Measurements from ENCODE around the gene LKAAEAR1. TPM values are rescaled to one million over a fixed set of nuclear protein-coding genes. Genes with fewer than 3 reads are reported as not detected.

LKAAEAR1 gene
- total and polyA plus RNA-seq, 2 of the 13 experiments (the other 11 are each of a cell fraction or from before 2014, with no cell fraction given): not detected

DNA sequence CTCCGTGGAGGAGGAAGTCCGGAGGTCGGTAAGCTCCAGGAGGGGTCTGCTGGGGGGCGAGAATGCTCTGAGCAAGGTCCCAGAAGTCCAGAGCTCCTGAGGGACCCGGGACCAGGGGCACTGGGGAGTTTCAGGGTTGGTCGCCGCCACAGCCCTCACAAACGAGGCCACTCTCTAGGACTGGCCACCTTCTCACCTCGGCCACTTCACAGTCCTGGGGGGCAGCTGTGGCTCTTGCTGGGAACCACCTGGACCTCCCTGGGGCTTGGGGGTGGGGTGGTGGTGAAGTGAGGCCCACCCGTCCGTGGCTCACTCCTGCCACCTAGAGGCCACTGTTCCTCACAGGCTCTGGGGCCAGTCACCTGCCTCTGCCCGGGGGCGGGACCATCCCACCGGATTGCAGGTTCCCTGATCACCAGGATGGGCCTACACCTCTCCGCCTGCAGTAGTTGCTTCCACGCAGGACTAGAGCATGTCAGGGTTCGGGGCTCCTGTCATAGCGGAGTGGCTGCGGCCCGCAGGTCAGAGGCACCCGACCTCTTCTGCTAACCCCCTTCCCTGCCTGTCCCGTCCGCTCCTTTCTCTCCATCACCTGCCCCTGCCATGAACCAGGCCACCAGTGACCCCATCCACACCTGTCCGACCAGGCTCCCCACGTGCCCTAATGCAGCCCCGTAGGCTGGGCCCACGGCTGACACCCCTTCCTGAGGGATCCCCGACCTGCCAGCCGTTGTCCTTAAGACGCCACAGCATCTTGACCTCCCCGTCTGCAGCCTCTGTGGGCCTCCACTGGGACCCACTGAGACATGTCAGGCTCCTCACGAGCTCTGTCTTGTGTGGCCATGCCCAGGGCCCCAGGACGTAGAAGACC is 26.3 kb downstream of the LKAAEAR1 start (continued):
- TF ChIP-seq, protein P1, sequence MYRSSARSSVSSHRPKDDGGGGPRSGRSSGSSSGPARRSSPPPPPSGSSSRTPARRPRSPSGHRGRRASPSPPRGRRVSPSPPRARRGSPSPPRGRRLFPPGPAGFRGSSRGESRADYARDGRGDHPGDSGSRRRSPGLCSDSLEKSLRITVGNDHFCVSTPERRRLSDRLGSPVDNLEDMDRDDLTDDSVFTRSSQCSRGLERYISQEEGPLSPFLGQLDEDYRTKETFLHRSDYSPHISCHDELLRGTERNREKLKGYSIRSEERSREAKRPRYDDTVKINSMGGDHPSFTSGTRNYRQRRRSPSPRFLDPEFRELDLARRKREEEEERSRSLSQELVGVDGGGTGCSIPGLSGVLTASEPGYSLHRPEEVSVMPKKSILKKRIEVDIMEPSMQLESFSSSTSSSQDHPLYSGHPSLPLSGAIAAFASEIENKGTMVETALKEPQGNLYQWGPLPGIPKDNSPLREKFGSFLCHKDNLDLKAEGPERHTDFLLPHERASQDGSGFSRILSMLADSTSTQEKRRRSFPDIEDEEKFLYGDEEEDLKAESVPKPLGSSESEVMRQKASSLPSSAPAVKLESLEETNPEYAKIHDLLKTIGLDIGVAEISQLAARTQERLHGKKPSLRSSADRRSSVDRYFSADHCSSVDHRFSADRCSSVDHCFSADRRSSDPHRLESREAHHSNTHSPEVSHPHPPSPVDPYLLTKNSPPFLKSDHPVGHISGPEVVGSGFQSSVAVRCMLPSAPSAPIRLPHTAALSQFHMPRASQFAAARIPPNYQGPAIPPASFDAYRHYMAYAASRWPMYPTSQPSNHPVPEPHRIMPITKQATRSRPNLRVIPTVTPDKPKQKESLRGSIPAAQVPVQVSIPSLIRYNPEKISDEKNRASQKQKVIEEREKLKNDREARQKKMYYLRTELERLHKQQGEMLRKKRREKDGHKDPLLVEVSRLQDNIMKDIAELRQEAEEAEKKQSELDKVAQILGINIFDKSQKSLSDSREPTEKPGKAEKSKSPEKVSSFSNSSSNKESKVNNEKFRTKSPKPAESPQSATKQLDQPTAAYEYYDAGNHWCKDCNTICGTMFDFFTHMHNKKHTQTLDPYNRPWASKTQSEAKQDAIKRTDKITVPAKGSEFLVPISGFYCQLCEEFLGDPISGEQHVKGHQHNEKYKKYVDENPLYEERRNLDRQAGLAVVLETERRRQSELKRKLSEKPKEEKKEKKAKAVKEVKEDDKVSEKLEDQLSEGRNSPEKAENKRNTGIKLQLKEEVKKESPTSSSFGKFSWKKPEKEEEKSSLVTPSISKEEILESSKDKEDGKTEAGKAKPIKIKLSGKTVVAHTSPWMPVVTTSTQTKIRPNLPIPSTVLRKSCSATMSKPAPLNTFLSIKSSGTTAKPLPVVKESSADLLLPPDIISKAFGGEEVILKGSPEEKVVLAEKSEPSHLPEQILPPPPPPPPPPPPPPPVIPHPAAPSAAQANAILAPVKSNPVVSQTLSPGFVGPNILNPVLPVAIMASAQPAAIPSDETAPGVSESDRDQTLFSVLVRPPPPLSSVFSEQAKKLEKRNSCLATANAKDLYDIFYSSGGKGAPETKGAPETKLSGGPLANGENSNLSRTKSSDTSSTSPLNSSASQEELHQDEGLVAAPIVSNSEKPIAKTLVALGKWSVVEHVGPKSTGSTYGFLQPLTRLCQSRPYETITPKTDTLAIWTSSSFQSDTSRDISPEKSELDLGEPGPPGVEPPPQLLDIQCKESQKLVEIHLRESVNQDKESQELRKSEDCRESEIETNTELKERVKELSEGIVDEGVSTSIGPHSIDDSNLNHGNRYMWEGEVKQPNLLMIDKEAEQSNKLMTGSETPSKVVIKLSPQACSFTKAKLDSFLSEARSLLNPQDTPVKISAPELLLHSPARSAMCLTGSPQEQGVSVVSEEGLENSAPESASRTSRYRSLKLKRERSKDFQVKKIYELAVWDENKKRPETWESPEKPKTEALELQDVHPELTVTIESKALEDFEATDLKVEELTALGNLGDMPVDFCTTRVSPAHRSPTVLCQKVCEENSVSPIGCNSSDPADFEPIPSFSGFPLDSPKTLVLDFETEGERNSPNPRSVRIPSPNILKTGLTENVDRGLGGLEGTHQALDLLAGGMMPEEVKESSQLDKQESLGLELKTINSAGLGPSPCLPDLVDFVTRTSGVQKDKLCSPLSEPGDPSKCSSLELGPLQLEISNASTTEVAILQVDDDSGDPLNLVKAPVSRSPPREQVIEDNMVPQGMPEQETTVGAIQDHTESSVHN (CRISPR knock-in tag; IDR thresholded peaks at IDR 0.05): no peak
- TF ChIP-seq NR2C2 (CRISPR knock-in tag; IDR thresholded peaks at IDR 0.05; ENCODE audit: borderline replicate concordance) (peak; percentile 62; the same call in 1 of the 2 replicates), LCORL (IDR thresholded peaks at IDR 0.05) (no peak), LCORL (CRISPR knock-in tag; IDR thresholded peaks at IDR 0.05) (peak; percentile 60), SMYD3 (CRISPR knock-in tag; IDR thresholded peaks at IDR 0.05) (no peak), KLF6 (CRISPR knock-in tag; IDR thresholded peaks at IDR 0.05) (peak; percentile 63; the same call in 1 of the 2 replicates), KDM3A (CRISPR knock-in tag; IDR thresholded peaks at IDR 0.05; ENCODE audit: low read depth) (peak; percentile 99), ZNF709 (CRISPR knock-in tag; IDR thresholded peaks at IDR 0.05) (peak; percentile 67; the same call in 1 of the 2 replicates), ZNF790 (CRISPR knock-in tag; IDR thresholded peaks at IDR 0.05; ENCODE audit: borderline replicate concordance) (0 out of 2 replicates have a peak, but pooled peaks have one; percentile 54), SMAD3 (CRISPR knock-in tag; IDR thresholded peaks at IDR 0.05) (no peak; the same call in 1 of the 2 replicates)
- TF ChIP-seq, protein P2, sequence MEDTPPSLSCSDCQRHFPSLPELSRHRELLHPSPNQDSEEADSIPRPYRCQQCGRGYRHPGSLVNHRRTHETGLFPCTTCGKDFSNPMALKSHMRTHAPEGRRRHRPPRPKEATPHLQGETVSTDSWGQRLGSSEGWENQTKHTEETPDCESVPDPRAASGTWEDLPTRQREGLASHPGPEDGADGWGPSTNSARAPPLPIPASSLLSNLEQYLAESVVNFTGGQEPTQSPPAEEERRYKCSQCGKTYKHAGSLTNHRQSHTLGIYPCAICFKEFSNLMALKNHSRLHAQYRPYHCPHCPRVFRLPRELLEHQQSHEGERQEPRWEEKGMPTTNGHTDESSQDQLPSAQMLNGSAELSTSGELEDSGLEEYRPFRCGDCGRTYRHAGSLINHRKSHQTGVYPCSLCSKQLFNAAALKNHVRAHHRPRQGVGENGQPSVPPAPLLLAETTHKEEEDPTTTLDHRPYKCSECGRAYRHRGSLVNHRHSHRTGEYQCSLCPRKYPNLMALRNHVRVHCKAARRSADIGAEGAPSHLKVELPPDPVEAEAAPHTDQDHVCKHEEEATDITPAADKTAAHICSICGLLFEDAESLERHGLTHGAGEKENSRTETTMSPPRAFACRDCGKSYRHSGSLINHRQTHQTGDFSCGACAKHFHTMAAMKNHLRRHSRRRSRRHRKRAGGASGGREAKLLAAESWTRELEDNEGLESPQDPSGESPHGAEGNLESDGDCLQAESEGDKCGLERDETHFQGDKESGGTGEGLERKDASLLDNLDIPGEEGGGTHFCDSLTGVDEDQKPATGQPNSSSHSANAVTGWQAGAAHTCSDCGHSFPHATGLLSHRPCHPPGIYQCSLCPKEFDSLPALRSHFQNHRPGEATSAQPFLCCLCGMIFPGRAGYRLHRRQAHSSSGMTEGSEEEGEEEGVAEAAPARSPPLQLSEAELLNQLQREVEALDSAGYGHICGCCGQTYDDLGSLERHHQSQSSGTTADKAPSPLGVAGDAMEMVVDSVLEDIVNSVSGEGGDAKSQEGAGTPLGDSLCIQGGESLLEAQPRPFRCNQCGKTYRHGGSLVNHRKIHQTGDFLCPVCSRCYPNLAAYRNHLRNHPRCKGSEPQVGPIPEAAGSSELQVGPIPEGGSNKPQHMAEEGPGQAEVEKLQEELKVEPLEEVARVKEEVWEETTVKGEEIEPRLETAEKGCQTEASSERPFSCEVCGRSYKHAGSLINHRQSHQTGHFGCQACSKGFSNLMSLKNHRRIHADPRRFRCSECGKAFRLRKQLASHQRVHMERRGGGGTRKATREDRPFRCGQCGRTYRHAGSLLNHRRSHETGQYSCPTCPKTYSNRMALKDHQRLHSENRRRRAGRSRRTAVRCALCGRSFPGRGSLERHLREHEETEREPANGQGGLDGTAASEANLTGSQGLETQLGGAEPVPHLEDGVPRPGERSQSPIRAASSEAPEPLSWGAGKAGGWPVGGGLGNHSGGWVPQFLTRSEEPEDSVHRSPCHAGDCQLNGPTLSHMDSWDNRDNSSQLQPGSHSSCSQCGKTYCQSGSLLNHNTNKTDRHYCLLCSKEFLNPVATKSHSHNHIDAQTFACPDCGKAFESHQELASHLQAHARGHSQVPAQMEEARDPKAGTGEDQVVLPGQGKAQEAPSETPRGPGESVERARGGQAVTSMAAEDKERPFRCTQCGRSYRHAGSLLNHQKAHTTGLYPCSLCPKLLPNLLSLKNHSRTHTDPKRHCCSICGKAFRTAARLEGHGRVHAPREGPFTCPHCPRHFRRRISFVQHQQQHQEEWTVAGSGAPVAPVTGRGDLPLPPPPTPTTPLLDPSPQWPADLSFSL (CRISPR knock-in tag; IDR thresholded peaks at IDR 0.05): 0 out of 2 replicates have a peak, but pooled peaks have one; percentile 51
- TF ChIP-seq, protein P3, sequence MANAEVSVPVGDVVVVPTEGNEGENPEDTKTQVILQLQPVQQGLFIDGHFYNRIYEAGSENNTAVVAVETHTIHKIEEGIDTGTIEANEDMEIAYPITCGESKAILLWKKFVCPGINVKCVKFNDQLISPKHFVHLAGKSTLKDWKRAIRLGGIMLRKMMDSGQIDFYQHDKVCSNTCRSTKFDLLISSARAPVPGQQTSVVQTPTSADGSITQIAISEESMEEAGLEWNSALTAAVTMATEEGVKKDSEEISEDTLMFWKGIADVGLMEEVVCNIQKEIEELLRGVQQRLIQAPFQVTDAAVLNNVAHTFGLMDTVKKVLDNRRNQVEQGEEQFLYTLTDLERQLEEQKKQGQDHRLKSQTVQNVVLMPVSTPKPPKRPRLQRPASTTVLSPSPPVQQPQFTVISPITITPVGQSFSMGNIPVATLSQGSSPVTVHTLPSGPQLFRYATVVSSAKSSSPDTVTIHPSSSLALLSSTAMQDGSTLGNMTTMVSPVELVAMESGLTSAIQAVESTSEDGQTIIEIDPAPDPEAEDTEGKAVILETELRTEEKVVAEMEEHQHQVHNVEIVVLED (CRISPR knock-in tag; IDR thresholded peaks at IDR 0.05; ENCODE audit: borderline replicate concordance): no peak; the same call in 1 of the 2 replicates

Measured in HepG2 (cell line).